Measurements from ENCODE around the gene ABCE1.
"Not testable (repeated sequence)": the region's sequence is repeated elsewhere in the genome, so short reads cannot be mapped to it uniquely, and the experiment has no call there.

Gene ABCE1

DNA sequence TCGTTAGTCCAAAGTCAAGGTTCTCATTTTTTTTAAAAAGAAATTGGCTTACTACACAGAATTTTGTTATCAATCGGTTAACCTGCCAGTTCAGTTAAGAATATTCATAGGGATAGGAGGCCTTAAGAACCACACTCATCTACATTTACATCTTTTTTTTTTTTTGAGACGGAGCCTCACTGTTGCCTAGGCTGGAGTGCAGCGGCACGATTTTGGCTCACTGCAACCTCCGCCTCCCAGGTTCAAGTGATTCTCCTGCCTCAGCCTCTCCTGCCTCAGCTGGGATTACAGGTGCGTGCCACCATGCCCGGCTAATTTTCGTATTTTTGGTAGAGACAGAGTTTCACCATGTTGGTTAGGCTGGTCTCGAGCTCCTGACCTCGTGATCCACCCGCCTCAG is 33.7 kb downstream of the ABCE1 start:
- no peak for TF ChIP-seq CTCF (conservative IDR thresholded peaks at IDR 0.05; ENCODE audit: low read depth, low read length)
- DNase-seq (ENCODE audit: low read depth), result no peak

GRCh38 chr4:145132511-145133098 is 34.5 kb downstream of the ABCE1 start:
- TF ChIP-seq CTCF (conservative IDR thresholded peaks at IDR 0.05; ENCODE audit: low read depth, low read length), result no peak
- DNase-seq (ENCODE audit: low read depth), result peak; percentile 47

More for the DNA sequence above, 33.7 kb downstream of the ABCE1 start:
- no peak overlapping the region for H3K4me3 ChIP-seq (ENCODE audit: low read depth, low read length)

GRCh38 chr4:145136219-145136618 is 38.1 kb downstream of the ABCE1 start:
- DNase-seq (ENCODE audit: low read depth); H3K4me3 ChIP-seq (ENCODE audit: low read depth, low read length): not testable (repeated sequence)

More at GRCh38 chr4:145132511-145133098, 34.5 kb downstream of the ABCE1 start:
- H3K4me3 ChIP-seq (ENCODE audit: low read depth, low read length), result no peak overlapping the region

- DNase-seq (ENCODE audit: low read depth), result no peak
- H3K4me3 ChIP-seq (ENCODE audit: low read depth, low read length), result no peak overlapping the region
- no peak for TF ChIP-seq CTCF (conservative IDR thresholded peaks at IDR 0.05; ENCODE audit: low read depth, low read length)
These were observed 50.9 kb downstream of the ABCE1 start for GRCh38 chr4:145148980-145149379.

DNA sequence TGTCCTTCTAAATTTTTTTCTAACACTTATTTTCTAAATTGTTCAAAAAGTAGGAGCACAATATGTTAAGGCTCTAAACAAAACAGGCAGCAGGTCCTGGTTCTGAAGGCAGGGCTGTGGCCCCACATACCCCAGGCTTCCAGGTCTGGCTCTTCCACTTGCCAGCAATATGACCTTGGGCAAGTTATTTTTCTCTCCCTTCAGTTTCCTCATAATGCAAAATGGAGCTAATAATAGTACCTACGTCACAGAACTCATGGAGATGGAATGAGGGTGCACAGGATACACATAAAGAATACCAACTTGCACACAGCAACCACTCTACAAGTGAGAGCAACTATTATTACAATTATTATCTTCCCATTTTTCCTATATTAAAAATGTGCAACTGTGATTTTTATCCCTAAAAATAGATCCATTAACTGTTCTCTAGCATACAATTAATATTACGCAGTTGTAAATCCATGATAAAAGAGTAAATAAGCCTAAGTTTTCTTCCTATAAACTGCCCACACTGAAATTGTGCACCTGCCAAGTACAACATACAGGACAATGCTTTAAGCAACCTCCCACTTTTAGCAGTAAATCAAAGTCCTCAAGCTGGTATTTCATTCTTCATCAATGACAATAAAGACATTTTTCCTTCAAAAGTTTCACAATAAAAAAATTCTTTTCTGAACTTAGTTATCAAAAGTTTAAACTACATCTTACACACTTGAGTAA is 55.2 kb downstream of the ABCE1 start:
- no peak for DNase-seq (ENCODE audit: low read depth)
- H3K4me3 ChIP-seq (ENCODE audit: low read depth, low read length), result no peak overlapping the region
- TF ChIP-seq CTCF (conservative IDR thresholded peaks at IDR 0.05; ENCODE audit: low read depth, low read length), result no peak

- no peak for TF ChIP-seq CTCF (conservative IDR thresholded peaks at IDR 0.05; ENCODE audit: low read depth, low read length)
- no peak for DNase-seq (ENCODE audit: low read depth)
- no peak overlapping the region for H3K4me3 ChIP-seq (ENCODE audit: low read depth, low read length)
These were observed 55.8 kb downstream of the ABCE1 start for GRCh38 chr4:145153904-145154298.

DNA sequence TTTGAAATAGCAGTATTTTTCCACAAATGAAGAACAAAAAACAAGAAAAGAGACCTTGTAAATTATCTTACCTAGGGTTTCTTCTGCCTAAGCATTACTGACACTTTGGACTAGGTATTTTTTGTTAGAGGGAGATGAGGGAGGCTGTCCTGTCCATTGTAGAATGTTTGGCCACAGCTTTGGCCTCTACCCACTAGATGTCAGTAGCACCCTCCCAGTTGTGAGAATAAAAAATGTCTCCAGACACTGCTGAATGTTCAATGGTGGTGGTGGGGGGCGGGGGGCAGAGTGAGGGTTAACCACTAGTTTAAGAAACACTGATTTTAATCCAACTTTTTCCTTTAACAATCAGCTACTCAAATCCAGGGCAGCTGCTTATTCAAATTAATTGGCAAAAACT is 56.5 kb downstream of the ABCE1 start:
- peak; percentile 81 for TF ChIP-seq CTCF (conservative IDR thresholded peaks at IDR 0.05; ENCODE audit: low read depth, low read length)
- peak; percentile 63 for DNase-seq (ENCODE audit: low read depth)
- no peak overlapping the region for H3K4me3 ChIP-seq (ENCODE audit: low read depth, low read length)

Measured in choroid plexus epithelial cell (primary cell).